PC-3 (cell line): ENCODE results near the gene TPST1. TPM values are rescaled to one million over a fixed set of nuclear protein-coding genes. Genes with fewer than 3 reads are reported as not detected.

Experiments
- ATAC-seq: fragments of 200-7000 bp; cut with Tn5 transposase; 2 replicates; pipeline ENCODE4 v1.9.1; 2020; ENCODE audit warnings: mild to moderate bottlenecking, moderate library complexity
- BruUV-seq: library from RNA; stranded (reverse); fragments of 400-500 nt; replicated peaks from 2 replicates; lab custom pipeline; 2021; lab: Mats Ljungman, UMichigan
- CTCF ChIA-PET: fragments of 300-600 bp; sonication (Branson Sonifier 250); formaldehyde crosslinking; loops from one replicate; lab custom pipeline; 2022; ENCODE audit warnings: antibody characterized with exemption; lab: Charles Lee
- POLR2A ChIA-PET: fragments of 300-600 bp; sonication (Branson Sonifier 250); formaldehyde crosslinking; loops from one replicate; lab custom pipeline; 2022; ENCODE audit warnings: antibody characterized with exemption; ENCODE audit not compliant: unreplicated experiment; lab: Charles Lee
- DNase-seq: peaks from one replicate; pipeline ENCODE4 v3.0.0-alpha.2; 2015
- H2AFZ ChIP-seq: fragments of 300-600 bp; sonication (generic); 2 replicates; pipeline ENCODE4 v1.6.0; 2016; ENCODE audit warnings: antibody characterized with exemption, low read length
- H3F3A ChIP-seq: fragments of 300-600 bp; sonication (generic); one replicate; pipeline ENCODE4 v1.6.0; 2017; ENCODE audit warnings: antibody characterized with exemption, low read length, control low read depth, mild to moderate bottlenecking; ENCODE audit not compliant: unreplicated experiment
- H3K27ac ChIP-seq: fragments of 300-600 bp; sonication (generic); 2 replicates; pipeline ENCODE4 v1.5.1; 2016; ENCODE audit warnings: mild to moderate bottlenecking, low read length
- H3K27me3 ChIP-seq: fragments of 300-600 bp; sonication (generic); 2 replicates; pipeline ENCODE4 v1.6.1; 2016; ENCODE audit warnings: low read length, mixed read lengths
- H3K36me3 ChIP-seq: fragments of 300-600 bp; sonication (generic); 2 replicates; pipeline ENCODE4 v1.6.1; 2016; ENCODE audit warnings: low read depth, mixed run types, low read length, mixed read lengths
- H3K4me1 ChIP-seq: fragments of 300-600 bp; sonication (generic); 2 replicates; pipeline ENCODE4 v1.5.1; 2016; ENCODE audit warnings: low read length; ENCODE audit not compliant: insufficient read depth
- H3K4me2 ChIP-seq: fragments of 300-600 bp; sonication (generic); 2 replicates; pipeline ENCODE4 v1.6.0; 2016; ENCODE audit warnings: low read length
- H3K4me3 ChIP-seq: fragments of 300-600 bp; sonication (generic); 2 replicates; pipeline ENCODE4 v1.5.1; 2016; ENCODE audit warnings: mild to moderate bottlenecking, low read length, mixed read lengths
- H3K79me2 ChIP-seq: fragments of 300-600 bp; sonication (generic); 2 replicates; pipeline ENCODE4 v1.6.1; 2017; ENCODE audit warnings: low read length, mixed read lengths
- H3K9ac ChIP-seq: fragments of 300-600 bp; sonication (generic); 2 replicates; pipeline ENCODE4 v1.6.0; 2016; ENCODE audit warnings: mild to moderate bottlenecking, low read length
- H3K9me2 ChIP-seq: fragments of 300-600 bp; sonication (generic); replicated peaks from 2 replicates; pipeline ENCODE4 v1.6.1; 2016; ENCODE audit warnings: mixed run types, low read length, mixed read lengths
- H3K9me3 ChIP-seq: fragments of 300-600 bp; sonication (generic); 2 replicates; pipeline ENCODE4 v1.6.1; 2016; ENCODE audit warnings: low read length, mixed read lengths
- H4K20me1 ChIP-seq: fragments of 300-600 bp; sonication (generic); 2 replicates; pipeline ENCODE4 v1.6.1; 2016; ENCODE audit warnings: low read length, mixed read lengths
- EZH2 ChIP-seq: fragments of 300-600 bp; sonication (generic); IDR thresholded peaks from one replicate; pipeline ENCODE4 v1.6.1; 2017; ENCODE audit warnings: antibody characterized with exemption, mild to moderate bottlenecking, low read length; ENCODE audit not compliant: unreplicated experiment
- EZH2phosphoT487 ChIP-seq: fragments of 300-600 bp; sonication (generic); IDR thresholded peaks from 2 replicates; pipeline ENCODE4 v1.6.1; 2018; ENCODE audit warnings: mild to moderate bottlenecking, antibody characterized with exemption, low read length, borderline replicate concordance
- intact Hi-C: fragments of 100-400 bp; cut with micrococcal nuclease; formaldehyde crosslinking; loops from 2 replicates; pipeline ENCODE4 v1.9.0; 2023
- total RNA-seq: library from RNA; depleted of rRNA; stranded (reverse); fragments of >200 nt; gene quantifications from 2 replicates; pipeline ENCODE4 v1.2.3, GENCODE V29; 2014
- TF ChIP-seq, protein P1 (sequence below): fragments of 300-600 bp; sonication (generic); conservative IDR thresholded peaks from 2 replicates; pipeline ENCODE4 v1.5.1; 2017; ENCODE audit warnings: antibody characterized with exemption, low read depth, mild to moderate bottlenecking, low read length

TPST1 gene
- total RNA-seq, 1 experiment from 2014 or later = 14.4 TPM

DNA sequence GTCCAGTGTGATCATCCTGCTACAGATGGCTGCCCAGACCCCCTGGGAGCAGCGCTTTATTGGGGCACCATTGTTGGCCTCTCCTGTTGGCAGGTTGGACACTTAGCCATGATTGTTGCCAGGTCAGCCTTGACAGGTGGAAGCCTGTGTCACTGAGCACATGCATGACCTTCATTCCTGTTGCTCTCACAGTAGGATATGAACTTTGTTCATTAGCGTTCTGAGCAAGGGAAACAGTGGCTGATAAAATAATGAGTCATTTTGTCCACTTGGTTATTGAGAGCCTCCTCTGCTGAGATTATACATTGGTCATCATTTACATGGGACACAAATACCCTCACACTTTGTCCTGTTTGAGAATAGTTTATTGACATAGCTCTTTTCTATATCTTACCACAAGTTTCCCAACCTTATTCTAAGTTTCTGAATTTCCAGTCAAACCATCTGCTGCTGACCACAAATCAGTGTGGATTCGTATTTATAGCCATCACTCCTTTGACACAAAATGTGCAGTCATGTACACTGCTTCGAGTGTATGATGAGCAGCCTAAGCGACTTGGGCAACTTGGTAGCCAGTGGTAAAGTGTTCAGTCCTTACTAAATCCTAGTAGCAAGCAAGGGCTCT lies 102.6 kb downstream of the TPST1 start:
- intact Hi-C loops = loop anchor here (10.0 kb wide), 1 partner anchor 193 kb away; the partner anchor contains the start of gene CRCP
- Histone ChIP-seq H3K4me1 (peaks cover 44% of the 10 kb centered on the region), H3K27me3 (no peaks in the 10 kb centered on the region), H3K9me2 (no peaks in the 10 kb centered on the region), H3K9ac (peak overlapping the region; percentile 16; the same call in 1 of the 2 replicates), H3K4me3 (no peak overlapping the region), H3K4me2 (peak overlapping the region; percentile 40), H3K9me3 (no peaks in the 10 kb centered on the region), H2AFZ (no peak overlapping the region), H4K20me1 (no peaks in the 10 kb centered on the region), H3K36me3 (no peaks in the 10 kb centered on the region), H3K27ac (peak overlapping the region; percentile 78), H3F3A (no peaks in the 10 kb centered on the region), H3K79me2 (no peaks in the 10 kb centered on the region)
- no TSS peak for BruUV-seq
- CTCF ChIA-PET = no interaction called here
- ATAC-seq (peak; percentile 83), DNase-seq (peak; percentile 76)
- POLR2A ChIA-PET = interaction anchor here (0.6 kb wide), 2 partner anchors 68 to 186 kb away, joined by 3 to 5 read pairs; no protein-coding TSS in a partner anchor
- TF ChIP-seq EZH2 (no peak), EZH2phosphoT487 (no peak)
- TF ChIP-seq, protein P1, sequence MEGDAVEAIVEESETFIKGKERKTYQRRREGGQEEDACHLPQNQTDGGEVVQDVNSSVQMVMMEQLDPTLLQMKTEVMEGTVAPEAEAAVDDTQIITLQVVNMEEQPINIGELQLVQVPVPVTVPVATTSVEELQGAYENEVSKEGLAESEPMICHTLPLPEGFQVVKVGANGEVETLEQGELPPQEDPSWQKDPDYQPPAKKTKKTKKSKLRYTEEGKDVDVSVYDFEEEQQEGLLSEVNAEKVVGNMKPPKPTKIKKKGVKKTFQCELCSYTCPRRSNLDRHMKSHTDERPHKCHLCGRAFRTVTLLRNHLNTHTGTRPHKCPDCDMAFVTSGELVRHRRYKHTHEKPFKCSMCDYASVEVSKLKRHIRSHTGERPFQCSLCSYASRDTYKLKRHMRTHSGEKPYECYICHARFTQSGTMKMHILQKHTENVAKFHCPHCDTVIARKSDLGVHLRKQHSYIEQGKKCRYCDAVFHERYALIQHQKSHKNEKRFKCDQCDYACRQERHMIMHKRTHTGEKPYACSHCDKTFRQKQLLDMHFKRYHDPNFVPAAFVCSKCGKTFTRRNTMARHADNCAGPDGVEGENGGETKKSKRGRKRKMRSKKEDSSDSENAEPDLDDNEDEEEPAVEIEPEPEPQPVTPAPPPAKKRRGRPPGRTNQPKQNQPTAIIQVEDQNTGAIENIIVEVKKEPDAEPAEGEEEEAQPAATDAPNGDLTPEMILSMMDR = no peak

DNA sequence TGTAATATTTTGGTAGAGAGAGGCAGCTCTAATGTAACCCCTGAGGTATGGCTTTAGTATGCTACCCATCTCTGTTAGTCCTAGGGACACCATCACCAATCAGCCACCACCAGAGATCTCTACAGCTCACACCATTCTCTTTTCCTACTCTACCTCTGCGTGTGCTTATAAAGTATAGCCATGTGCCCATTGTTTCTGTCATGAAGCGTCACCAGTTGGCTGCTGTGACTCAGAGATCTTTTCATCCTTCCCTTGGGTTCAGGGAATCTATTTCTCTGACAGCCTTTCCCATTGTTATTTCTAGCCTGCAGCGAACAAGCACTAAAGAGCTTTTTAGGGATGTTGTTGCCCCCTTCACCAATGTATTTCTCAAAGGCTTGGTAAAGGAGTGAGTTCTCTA lies 103.3 kb downstream of the TPST1 start:
- TF ChIP-seq EZH2phosphoT487 (no peak), EZH2 (no peak)
- TF ChIP-seq, protein P1 = no peak
- no TSS peak for BruUV-seq
- no peak overlapping the region for H2AFZ ChIP-seq
- DNase-seq (no peak), ATAC-seq (no peak)
- intact Hi-C loops = loop anchor here (10.0 kb wide), 1 partner anchor 194 kb away; the partner anchor contains the start of gene CRCP
- peak overlapping the region; percentile 78 for H3K27ac ChIP-seq
- H3K9me3 ChIP-seq = no peaks in the 10 kb centered on the region
- H3K36me3 ChIP-seq = no peaks in the 10 kb centered on the region
- H3K9me2 ChIP-seq = no peaks in the 10 kb centered on the region
- H3K79me2 ChIP-seq = no peaks in the 10 kb centered on the region
- no peak overlapping the region for H3K4me3 ChIP-seq
- H4K20me1 ChIP-seq = no peaks in the 10 kb centered on the region
- H3K4me2 ChIP-seq = peak overlapping the region; percentile 40
- ChIA-PET CTCF (no interaction called here), POLR2A (no interaction called here)
- no peaks in the 10 kb centered on the region for H3F3A ChIP-seq
- peaks cover 44% of the 10 kb centered on the region for H3K4me1 ChIP-seq
- H3K9ac ChIP-seq = peak overlapping the region; percentile 16; the same call in 1 of the 2 replicates
- no peaks in the 10 kb centered on the region for H3K27me3 ChIP-seq

DNA sequence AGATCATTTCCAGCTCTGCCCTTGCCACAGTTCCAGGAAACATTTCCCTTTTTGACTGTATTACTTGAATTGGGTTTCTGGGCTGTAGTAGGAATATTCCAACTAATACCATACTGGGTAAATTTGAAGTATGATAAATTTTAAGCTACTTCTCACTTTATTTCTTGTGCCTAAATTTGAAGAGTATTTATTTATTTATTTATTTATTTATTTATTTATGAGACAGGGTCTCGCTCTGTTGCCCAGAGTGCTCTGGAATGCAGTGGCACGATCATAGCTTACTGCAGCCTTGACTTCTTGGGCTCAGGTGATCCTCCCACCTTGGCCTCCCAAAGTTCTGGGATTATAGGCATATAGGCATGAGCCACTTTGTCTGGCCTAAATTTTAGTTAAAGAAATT lies 105.5 kb downstream of the TPST1 start:
- Histone ChIP-seq H3K9me3 (no peaks in the 10 kb centered on the region), H3K27ac (no peak overlapping the region), H4K20me1 (no peaks in the 10 kb centered on the region), H3K9ac (no peak overlapping the region), H3K4me2 (no peak overlapping the region), H3K9me2 (no peaks in the 10 kb centered on the region), H3K4me3 (no peak overlapping the region), H3K36me3 (no peaks in the 10 kb centered on the region), H2AFZ (no peak overlapping the region), H3K27me3 (no peaks in the 10 kb centered on the region), H3K79me2 (no peaks in the 10 kb centered on the region), H3F3A (no peaks in the 10 kb centered on the region), H3K4me1 (peaks cover 29% of the 10 kb centered on the region)
- intact Hi-C loops = no loop called here
- TF ChIP-seq EZH2phosphoT487 (no peak), EZH2 (no peak)
- TF ChIP-seq, protein P1 = no peak
- ChIA-PET POLR2A (no interaction called here), CTCF (interaction anchor here (0.5 kb wide), 1 partner anchor 323 kb away, joined by 9 read pairs; no protein-coding TSS in a partner anchor)
- ATAC-seq = no peak
- no TSS peak for BruUV-seq
- no peak for DNase-seq
